Stimulated activated CD4-positive, alpha-beta T cell treated with anti-CD3 and anti-CD28 coated beads, Interleukin-15, amount 100 ng/mL, for 24 hours (primary cell): Measurements from ENCODE around the gene NR4A3.

ENCODE experiments used
- DNase-seq: peaks from one replicate; pipeline ENCODE4 v3.0.0-alpha.2; 2020

NR4A3 gene

DNA sequence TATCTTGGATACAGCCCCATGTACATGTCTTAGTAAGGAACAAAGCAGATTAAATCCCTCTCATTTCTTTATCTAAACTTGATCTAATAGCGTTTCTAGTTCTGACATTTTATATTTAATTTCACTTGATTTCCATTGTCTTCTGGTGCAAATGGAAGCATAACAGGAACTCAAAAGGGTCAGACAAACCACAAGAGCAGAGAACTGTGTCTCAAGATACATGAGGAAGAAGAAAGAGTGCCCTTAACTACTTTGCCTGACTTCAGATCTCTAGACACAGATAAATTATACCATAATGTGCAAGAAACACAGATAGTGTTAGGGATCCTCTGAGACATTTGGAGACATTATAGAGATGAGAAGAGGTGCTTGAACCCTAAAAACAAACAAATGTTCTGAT is 64.1 kb downstream of the NR4A3 start:
- no peak for DNase-seq

DNA sequence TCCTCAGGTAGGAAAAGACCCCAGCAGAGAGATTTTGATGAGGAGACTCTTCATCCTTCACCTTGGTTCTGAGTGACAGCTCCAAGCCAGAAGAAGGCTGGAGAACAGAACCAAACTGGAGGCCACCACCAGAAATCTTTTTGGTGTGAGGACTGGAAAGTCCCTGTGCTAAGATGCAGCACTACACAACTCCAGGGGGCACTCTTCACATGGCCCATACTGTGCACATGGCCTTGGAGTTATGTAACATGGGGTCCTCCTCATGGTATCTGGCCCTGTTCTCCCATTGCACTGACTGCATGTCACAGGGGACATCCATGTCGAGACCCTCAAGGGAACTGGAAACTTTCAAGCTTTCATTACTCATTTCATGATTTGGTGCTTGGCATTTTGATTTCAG is 67.4 kb downstream of the NR4A3 start:
- DNase-seq = no peak

DNA sequence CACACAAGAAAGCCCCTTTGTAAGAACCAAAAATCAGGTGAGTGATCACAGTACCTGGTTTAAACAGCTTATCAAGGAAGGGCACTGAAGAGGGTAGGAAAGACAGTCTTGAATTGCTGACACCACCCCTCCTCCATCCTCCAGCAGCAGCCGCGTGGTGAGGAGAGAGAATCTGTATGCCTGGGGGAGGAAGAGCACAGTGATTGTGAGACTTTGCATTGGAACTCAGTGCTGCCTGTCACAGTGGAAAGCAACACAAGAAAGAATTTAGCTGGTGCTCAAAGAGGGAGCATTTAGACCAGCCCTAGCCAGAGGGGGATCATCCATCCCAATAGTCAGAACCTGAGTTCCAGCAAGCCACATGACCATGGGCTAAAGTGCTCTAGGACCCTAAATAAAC is 73.1 kb downstream of the NR4A3 start:
- no peak for DNase-seq

DNA sequence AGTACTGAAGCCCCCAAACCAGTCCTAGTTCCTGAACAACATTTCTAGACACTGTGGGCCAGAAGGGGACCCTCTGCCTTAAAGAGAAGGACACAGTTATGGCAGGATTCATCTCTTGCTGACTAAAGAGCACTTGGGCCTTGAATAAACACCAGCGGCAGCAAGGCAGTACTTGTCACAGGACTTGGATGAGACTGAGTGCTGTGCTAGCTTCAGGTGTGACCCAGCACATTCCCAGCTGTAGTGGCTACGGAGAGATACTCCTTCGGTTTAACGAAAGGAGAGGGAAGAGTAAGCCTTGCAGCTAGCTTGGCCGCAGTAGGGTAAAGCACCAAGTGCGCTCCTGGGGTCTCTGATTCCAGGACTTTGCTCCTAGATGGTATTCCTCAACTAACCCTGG is 73.8 kb downstream of the NR4A3 start:
- no peak for DNase-seq

DNA sequence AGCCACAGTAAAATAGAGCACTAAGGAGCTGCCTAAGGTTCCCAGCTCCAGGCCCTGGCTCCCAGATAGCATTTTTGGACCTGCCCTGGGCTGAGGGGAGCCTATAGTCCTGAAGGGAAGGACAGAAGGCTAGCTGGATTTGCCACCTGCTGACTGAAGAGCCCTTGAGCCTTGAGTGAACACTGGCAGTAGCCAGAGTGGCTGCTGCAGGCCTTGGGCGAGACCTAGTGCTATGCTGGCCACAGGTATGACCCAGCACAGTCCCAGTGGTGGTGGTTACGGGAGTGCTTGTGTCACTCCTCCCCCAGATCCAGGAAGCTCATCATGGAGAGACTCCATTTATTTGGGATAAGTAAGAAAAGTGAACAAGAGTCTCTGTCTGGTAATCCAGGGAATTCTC is 74.4 kb downstream of the NR4A3 start:
- DNase-seq = no peak

DNA sequence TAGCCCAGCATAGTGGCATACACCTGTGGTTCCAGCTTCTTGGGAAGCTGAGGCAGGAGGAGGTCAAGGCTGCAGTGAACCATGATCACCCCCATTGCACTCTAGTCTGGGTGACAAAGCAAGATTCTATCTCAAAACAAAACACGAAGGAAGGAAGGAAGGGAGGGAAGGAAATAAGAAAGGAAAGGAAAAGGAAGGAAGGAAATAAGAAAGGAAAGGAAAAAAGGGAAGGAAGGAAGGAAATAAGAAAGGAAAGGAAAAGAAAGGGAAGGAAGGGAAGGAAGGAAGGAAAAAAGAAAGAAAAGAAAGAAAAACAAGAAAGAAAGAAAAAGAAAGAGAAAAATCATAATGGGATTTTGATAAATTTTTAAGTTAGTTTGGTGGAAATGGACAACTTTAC is 81.7 kb downstream of the NR4A3 start:
- no peak for DNase-seq

DNA sequence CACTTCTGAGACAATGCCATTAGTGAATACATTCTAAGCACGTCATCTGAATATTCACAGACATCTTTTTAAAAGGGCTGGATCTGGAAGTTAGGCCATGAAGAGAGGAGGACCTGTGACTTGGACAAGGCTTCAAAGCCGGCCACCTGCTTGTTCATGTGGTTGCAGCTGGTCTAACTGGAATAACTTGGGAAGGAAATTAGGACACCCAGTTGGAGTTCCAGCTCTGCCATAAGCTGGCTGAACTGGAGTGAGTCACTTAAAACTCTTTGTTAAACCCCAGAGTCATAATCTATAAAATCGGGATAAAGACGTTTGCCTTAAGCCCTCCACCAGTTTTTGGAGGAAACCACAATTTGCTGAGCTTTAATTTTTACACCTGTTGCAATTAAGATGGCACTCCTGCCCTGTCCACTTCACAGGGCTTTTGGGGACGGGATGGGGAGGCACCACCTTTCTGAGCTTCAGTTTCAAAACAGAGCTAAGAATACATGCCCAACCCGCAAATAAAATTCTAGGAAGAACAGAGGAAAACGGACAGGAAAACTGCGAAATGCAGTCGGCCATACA is 84.2 kb downstream of the NR4A3 start:
- DNase-seq = no peak

DNA sequence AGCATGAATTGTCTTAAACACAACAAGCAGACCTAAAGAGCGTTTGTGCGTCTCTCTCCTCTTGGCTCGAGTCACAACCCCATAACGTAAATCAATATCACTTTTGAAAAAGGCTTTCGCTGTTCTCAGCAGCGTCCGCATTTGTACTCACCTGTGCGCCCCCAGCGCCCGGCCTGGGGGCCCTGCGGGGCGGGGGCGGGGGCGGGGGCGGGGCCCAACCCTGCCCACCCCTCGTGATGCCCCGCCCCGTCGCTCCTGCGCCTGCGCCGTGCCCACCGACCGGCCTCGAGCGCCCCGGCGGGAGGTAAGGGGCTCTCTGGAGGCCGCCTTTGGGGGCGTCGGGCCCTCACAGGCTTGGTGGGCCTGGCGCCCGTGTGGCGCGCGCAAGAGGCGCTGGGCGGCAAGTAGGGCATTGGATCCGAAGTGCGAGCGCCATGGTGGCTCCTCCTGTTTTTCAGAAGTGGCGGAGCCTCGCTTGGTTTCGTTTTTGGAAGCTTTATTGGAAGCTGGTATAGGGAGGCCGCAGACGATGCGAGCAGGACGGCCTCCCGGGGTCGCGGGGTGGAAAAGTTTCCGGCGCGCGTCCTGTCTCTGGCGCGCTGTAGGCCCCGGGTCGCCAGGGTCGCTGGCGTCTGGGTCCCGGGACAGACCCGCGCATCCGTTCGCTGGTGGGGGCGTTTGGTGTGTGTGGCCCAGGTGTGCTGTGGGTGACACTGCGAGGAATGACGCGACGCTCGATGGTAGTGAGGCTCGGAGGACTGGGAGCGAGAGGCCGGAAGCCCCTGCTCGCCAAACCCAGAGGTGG is 84.9 kb downstream of the NR4A3 start, which contains the start of gene STX17:
Gene STX17 (plus strand): TSS at position 252 of the 805 bp plus-strand sequence. CDS start 8,586 bp downstream, outside the sequence.
- peak; percentile 82 for DNase-seq

DNA sequence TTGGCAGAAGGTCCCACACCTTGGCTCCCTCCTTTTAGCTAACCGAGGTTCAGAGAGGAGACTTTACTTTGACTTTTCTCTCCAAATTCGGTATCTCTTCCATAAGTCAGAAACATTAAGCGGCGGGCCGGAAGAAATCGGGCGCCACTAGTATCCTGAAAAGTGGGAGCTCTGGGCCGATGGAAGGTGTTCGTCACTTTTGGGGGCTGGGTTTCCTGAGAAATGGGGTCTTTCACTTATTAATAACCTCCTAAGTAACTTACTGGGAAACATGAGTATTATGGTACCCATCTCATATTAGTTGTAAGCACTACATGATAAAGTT is 85.5 kb downstream of the NR4A3 start:
- no peak for DNase-seq

DNA sequence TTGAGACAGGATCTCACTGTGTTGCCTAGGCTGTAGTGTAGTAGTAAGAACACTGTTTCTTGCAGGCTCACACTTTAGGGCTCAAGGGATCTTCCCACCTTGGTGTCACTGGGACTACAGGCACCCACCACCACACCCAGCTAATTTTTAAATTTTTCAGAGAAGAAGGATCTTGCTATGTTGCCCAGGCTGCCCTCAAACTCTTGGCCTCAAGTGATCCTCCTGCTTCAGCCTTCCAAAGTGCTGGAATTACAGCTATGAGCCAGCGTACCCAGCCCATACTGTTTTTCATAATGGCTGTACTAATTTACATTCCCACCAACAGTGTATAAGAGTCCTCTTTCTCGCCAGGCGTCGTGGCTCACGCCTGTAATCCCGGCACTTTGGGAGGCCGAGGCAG is 89.9 kb downstream of the NR4A3 start:
- DNase-seq = no peak
